HepG2 (cell line): ENCODE data around the gene POLN. TPM values are rescaled to one million over a fixed set of nuclear protein-coding genes. Genes with fewer than 3 reads are reported as not detected.

Experiments used
- AGO1 ChIP-seq: fragments of 200-400 bp; formaldehyde crosslinking; IDR thresholded peaks from 2 replicates; pipeline ENCODE4 v1.6.1; 2017; ENCODE audit warnings: mild to moderate bottlenecking, low read depth, low read length, moderate library complexity; ENCODE audit not compliant: poor library complexity, severe bottlenecking
- CHD2 ChIP-seq: IDR thresholded peaks from 2 replicates; pipeline ENCODE4 v1.6.1; 2011; ENCODE audit warnings: low read depth, low read length, improper control_type of control experiment
- CREM ChIP-seq, 2 experiments: sonication (generic) in 1 of 2; formaldehyde crosslinking in 1 of 2; IDR thresholded peaks; 2 replicates each; pipeline versions ENCODE4 v1.4.0 to v1.6.1; 2016 to 2020; ENCODE audit warnings: antibody characterized with exemption in 1 of 2, mild to moderate bottlenecking in 1 of 2, missing genetic modification reagents in 1 of 2
- FUBP1 ChIP-seq: sonication (generic); formaldehyde crosslinking; IDR thresholded peaks from 2 replicates; pipeline ENCODE4 v1.5.1; 2020; ENCODE audit warnings: missing genetic modification reagents, mild to moderate bottlenecking, borderline replicate concordance
- NR2F6 ChIP-seq, 2 experiments: IDR thresholded peaks; 2 replicates each; pipeline ENCODE4 v1.6.1; 2016; ENCODE audit warnings: antibody characterized with exemption in 1 of 2, mild to moderate bottlenecking in 1 of 2
- TCF7L2 ChIP-seq: IDR thresholded peaks from 2 replicates; pipeline ENCODE4 v1.6.1; 2011; ENCODE audit warnings: mild to moderate bottlenecking, low read depth, low read length, moderate library complexity
- ZBTB2 ChIP-seq: sonication (generic); formaldehyde crosslinking; IDR thresholded peaks from 2 replicates; pipeline ENCODE4 v1.8.0; 2022; ENCODE audit warnings: low read depth, missing genetic modification reagents
- ZBTB7B ChIP-seq: sonication (generic); formaldehyde crosslinking; IDR thresholded peaks from 2 replicates; pipeline ENCODE4 v1.4.0; 2020; ENCODE audit warnings: missing genetic modification reagents
- ZFYVE20 ChIP-seq: sonication (generic); formaldehyde crosslinking; IDR thresholded peaks from 2 replicates; pipeline ENCODE4 v1.8.0; 2023; ENCODE audit warnings: low read depth, mild to moderate bottlenecking, moderate library complexity, missing genetic modification reagents, borderline replicate concordance
- ZNF549 ChIP-seq: sonication (generic); formaldehyde crosslinking; IDR thresholded peaks from 2 replicates; pipeline ENCODE4 v1.5.0; 2020; ENCODE audit warnings: missing genetic modification reagents
- ZNF790 ChIP-seq: sonication (generic); formaldehyde crosslinking; IDR thresholded peaks from 2 replicates; pipeline ENCODE4 v1.8.0; 2022; ENCODE audit warnings: missing genetic modification reagents, mild to moderate bottlenecking, borderline replicate concordance
- polyA plus RNA-seq, 8 experiments: library from polyadenylated mRNA; depleted of rRNA in 3 of 8; stranded (reverse) in 7 of 8; unstranded in 1 of 8; fragments of >200 nt; fragmentation: Illumina TruSeq in 4 of 8; extraction: Trizol in 4 of 8; gene quantifications; 2 replicates each; pipeline versions ENCODE4 v1.2.1 to v1.2.3, GENCODE V29; 2011 to 2016; ENCODE audit warnings: low read depth in 4 of 8, missing spikeins in 1 of 8, mixed read lengths in 1 of 8; ENCODE audit not compliant: insufficient read depth in 1 of 8
- total RNA-seq, 5 experiments: library from RNA; depleted of rRNA; stranded (reverse); fragments of >200 nt; fragmentation: Illumina TruSeq; extraction: Trizol; gene quantifications; 2 replicates each; pipeline ENCODE4 v1.2.3, GENCODE V29; 2016; ENCODE audit warnings: low read depth in 1 of 5
- TF ChIP-seq, protein P1 (sequence below): sonication (generic); formaldehyde crosslinking; IDR thresholded peaks from 2 replicates; pipeline ENCODE4 v1.4.0; 2020; ENCODE audit warnings: mild to moderate bottlenecking, missing genetic modification reagents
- TF ChIP-seq, protein P2 (sequence below): IDR thresholded peaks from 2 replicates; pipeline ENCODE4 v1.6.1; 2016; ENCODE audit warnings: low read depth, missing genetic modification reagents, missing compliant biosample characterization
- TF ChIP-seq, protein P3 (sequence below): sonication (generic); formaldehyde crosslinking; IDR thresholded peaks from 2 replicates; pipeline ENCODE4 v1.4.0; 2020; ENCODE audit warnings: missing genetic modification reagents

POLN gene
- total and polyA plus RNA-seq, 2 of the 13 experiments (the other 11 are each of a cell fraction or from before 2014, with no cell fraction given): 0.93 to 1.5 TPM

DNA sequence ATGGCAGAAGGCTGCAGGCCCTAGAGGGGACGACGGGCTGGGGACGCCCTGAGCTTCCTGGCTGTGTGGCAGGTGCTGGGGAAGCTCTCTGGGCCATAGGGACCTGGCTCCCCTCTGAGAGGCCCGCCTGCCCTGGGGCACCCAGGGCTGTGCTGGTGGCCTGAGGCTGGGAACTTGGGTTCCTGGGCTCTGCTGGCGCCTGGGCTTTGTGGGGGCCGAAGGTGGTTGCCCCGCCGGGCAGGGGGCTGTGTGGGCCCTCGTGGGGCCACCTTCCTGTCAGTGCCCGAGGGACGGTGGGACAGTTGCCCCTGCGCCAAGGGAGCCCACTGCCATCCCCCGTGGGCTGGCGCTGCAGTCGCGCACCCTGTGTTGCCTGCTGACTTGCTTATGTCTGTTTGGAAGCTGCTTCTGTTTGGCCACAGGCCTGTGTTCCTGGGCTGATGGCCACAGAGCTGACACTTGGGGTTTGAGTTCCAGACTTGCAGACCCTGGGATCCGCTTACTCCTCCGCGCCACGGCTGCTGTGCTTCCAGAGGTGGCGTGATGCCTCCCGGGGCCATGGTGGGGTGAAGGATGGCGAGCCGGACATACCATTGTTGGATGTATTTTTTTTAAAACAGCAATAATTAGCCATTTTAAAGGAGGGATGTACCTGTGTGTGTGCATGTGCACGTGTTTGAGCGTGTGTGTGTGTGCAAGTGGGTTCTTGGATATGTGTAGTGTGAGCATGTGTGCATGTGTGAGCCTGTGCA, 174.3 kb downstream of the POLN start (continued):
- no peak for TF ChIP-seq ZNF549
- no peak for TF ChIP-seq ZBTB2 (CRISPR knock-in tag)
- no peak for TF ChIP-seq CHD2
- no peak for TF ChIP-seq TCF7L2
- no peak for TF ChIP-seq FUBP1 (CRISPR knock-in tag)
- TF ChIP-seq AGO1: peak; percentile 28
- TF ChIP-seq, protein P1, sequence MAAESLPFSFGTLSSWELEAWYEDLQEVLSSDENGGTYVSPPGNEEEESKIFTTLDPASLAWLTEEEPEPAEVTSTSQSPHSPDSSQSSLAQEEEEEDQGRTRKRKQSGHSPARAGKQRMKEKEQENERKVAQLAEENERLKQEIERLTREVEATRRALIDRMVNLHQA: no peak
- TF ChIP-seq, protein P2, sequence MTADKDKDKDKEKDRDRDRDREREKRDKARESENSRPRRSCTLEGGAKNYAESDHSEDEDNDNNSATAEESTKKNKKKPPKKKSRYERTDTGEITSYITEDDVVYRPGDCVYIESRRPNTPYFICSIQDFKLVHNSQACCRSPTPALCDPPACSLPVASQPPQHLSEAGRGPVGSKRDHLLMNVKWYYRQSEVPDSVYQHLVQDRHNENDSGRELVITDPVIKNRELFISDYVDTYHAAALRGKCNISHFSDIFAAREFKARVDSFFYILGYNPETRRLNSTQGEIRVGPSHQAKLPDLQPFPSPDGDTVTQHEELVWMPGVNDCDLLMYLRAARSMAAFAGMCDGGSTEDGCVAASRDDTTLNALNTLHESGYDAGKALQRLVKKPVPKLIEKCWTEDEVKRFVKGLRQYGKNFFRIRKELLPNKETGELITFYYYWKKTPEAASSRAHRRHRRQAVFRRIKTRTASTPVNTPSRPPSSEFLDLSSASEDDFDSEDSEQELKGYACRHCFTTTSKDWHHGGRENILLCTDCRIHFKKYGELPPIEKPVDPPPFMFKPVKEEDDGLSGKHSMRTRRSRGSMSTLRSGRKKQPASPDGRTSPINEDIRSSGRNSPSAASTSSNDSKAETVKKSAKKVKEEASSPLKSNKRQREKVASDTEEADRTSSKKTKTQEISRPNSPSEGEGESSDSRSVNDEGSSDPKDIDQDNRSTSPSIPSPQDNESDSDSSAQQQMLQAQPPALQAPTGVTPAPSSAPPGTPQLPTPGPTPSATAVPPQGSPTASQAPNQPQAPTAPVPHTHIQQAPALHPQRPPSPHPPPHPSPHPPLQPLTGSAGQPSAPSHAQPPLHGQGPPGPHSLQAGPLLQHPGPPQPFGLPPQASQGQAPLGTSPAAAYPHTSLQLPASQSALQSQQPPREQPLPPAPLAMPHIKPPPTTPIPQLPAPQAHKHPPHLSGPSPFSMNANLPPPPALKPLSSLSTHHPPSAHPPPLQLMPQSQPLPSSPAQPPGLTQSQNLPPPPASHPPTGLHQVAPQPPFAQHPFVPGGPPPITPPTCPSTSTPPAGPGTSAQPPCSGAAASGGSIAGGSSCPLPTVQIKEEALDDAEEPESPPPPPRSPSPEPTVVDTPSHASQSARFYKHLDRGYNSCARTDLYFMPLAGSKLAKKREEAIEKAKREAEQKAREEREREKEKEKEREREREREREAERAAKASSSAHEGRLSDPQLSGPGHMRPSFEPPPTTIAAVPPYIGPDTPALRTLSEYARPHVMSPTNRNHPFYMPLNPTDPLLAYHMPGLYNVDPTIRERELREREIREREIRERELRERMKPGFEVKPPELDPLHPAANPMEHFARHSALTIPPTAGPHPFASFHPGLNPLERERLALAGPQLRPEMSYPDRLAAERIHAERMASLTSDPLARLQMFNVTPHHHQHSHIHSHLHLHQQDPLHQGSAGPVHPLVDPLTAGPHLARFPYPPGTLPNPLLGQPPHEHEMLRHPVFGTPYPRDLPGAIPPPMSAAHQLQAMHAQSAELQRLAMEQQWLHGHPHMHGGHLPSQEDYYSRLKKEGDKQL (CRISPR knock-in tag): no peak
- TF ChIP-seq ZBTB7B (CRISPR knock-in tag): no peak
- TF ChIP-seq CREM (IDR thresholded peaks at IDR 0.05): no peak
- no peak for TF ChIP-seq CREM (CRISPR knock-in tag; IDR thresholded peaks at IDR 0.05)
- TF ChIP-seq, protein P3, sequence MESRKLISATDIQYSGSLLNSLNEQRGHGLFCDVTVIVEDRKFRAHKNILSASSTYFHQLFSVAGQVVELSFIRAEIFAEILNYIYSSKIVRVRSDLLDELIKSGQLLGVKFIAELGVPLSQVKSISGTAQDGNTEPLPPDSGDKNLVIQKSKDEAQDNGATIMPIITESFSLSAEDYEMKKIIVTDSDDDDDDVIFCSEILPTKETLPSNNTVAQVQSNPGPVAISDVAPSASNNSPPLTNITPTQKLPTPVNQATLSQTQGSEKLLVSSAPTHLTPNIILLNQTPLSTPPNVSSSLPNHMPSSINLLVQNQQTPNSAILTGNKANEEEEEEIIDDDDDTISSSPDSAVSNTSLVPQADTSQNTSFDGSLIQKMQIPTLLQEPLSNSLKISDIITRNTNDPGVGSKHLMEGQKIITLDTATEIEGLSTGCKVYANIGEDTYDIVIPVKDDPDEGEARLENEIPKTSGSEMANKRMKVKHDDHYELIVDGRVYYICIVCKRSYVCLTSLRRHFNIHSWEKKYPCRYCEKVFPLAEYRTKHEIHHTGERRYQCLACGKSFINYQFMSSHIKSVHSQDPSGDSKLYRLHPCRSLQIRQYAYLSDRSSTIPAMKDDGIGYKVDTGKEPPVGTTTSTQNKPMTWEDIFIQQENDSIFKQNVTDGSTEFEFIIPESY (CRISPR knock-in tag): peak; percentile 43; the same call in 1 of the 2 replicates
- TF ChIP-seq NR2F6 (IDR thresholded peaks at IDR 0.05): no peak
- no peak for TF ChIP-seq NR2F6 (CRISPR knock-in tag; IDR thresholded peaks at IDR 0.05)
- TF ChIP-seq ZFYVE20: no peak
- TF ChIP-seq ZNF790 (CRISPR knock-in tag): no peak
